Iris pigment epithelial cell (primary cell): ENCODE data around the gene ANKRD1.
"Not testable (repeated sequence)": the region's sequence is repeated elsewhere in the genome, so short reads cannot be mapped to it uniquely, and the experiment has no call there.

ENCODE experiments used
- DNase-seq: peaks from one replicate; pipeline ENCODE4 v3.0.0-alpha.2; 2011; ENCODE audit warnings: low read depth

ANKRD1 gene

GRCh38 chr10:90920986-90921666 lies at the start of gene ANKRD1:
ANKRD1 (minus strand) TSS chr10:90921087; CDS start chr10:90921027, 60 bp downstream.
- peak; percentile 94 for DNase-seq

GRCh38 chr10:90969947-90970673 lies 49.2 kb upstream of the ANKRD1 start:
- DNase-seq, result peak; percentile 85

GRCh38 chr10:90969121-90969534 lies 48.2 kb upstream of the ANKRD1 start:
- DNase-seq, result peak; percentile 12

GRCh38 chr10:90968328-90969081 lies 47.6 kb upstream of the ANKRD1 start:
- DNase-seq, result peak; percentile 79

GRCh38 chr10:90967865-90968264 lies 47.0 kb upstream of the ANKRD1 start:
- no peak for DNase-seq

GRCh38 chr10:90966146-90966545 lies 45.3 kb upstream of the ANKRD1 start:
- DNase-seq, result peak; percentile 8

- DNase-seq, result no peak
Observed at GRCh38 chr10:90965720-90966119, 44.8 kb upstream of the ANKRD1 start.

- DNase-seq, result no peak
Observed at GRCh38 chr10:90964781-90965465, 44.0 kb upstream of the ANKRD1 start.

- no peak for DNase-seq
Observed at GRCh38 chr10:90963331-90963730, 42.4 kb upstream of the ANKRD1 start.

GRCh38 chr10:90960355-90960814 lies 39.5 kb upstream of the ANKRD1 start:
- peak; percentile 94 for DNase-seq

GRCh38 chr10:90959826-90960225 lies 38.9 kb upstream of the ANKRD1 start:
- no peak for DNase-seq

GRCh38 chr10:90958781-90959180 lies 37.9 kb upstream of the ANKRD1 start:
- DNase-seq, result peak; percentile 22

- DNase-seq, result peak; percentile 70
Observed at GRCh38 chr10:90947030-90947960, 26.4 kb upstream of the ANKRD1 start.

- DNase-seq, result no peak
Observed at GRCh38 chr10:90945491-90946070, 24.7 kb upstream of the ANKRD1 start.

- DNase-seq, result no peak
Observed at GRCh38 chr10:90944749-90945148, 23.9 kb upstream of the ANKRD1 start.

GRCh38 chr10:90942980-90943379 lies 22.1 kb upstream of the ANKRD1 start:
- not testable (repeated sequence) for DNase-seq

- DNase-seq, result no peak
Observed at GRCh38 chr10:90939648-90940047, 18.8 kb upstream of the ANKRD1 start.

- DNase-seq, result no peak
Observed at GRCh38 chr10:90939116-90939515, 18.2 kb upstream of the ANKRD1 start.

GRCh38 chr10:90937645-90938258 lies 16.9 kb upstream of the ANKRD1 start:
- no peak for DNase-seq

GRCh38 chr10:90936276-90936659 lies 15.4 kb upstream of the ANKRD1 start:
- no peak for DNase-seq
